Cardiac muscle cell (in vitro differentiated cells and primary cell): Measurements from ENCODE around the gene PDIA2. TPM values are rescaled to one million over a fixed set of nuclear protein-coding genes. Genes with fewer than 3 reads are reported as not detected.

Source experiments
- DNase-seq, 2 donors: peaks; one replicate each; pipeline versions ENCODE4 v3.0.0 to v3.0.0-alpha.2; 2010 to 2017; ENCODE audit warnings: low read depth in 1 of 2, low spot score in 1 of 2
- H3K27ac ChIP-seq: fragments of 200-600 bp; sonication (generic); 2 replicates; pipeline ENCODE4 v1.5.1; 2016
- H3K27me3 ChIP-seq: fragments of 200-600 bp; sonication (generic); 2 replicates; pipeline ENCODE4 v1.6.0; 2016; ENCODE audit warnings: control low read depth
- H3K36me3 ChIP-seq: fragments of 200-600 bp; sonication (generic); 2 replicates; pipeline ENCODE4 v1.5.1; 2016; ENCODE audit warnings: control low read depth
- H3K4me1 ChIP-seq: fragments of 200-600 bp; sonication (generic); 2 replicates; pipeline ENCODE4 v1.8.1; 2017; ENCODE audit warnings: low read depth, mild to moderate bottlenecking, mixed run types
- H3K4me3 ChIP-seq: fragments of 200-600 bp; sonication (generic); 2 replicates; pipeline ENCODE4 v1.5.1; 2016; ENCODE audit warnings: mild to moderate bottlenecking
- H3K9me3 ChIP-seq: fragments of 200-600 bp; sonication (generic); 2 replicates; pipeline ENCODE4 v1.5.1; 2017; ENCODE audit warnings: low read depth, mild to moderate bottlenecking, control low read depth
- CTCF ChIP-seq: IDR thresholded peaks from 2 replicates; pipeline ENCODE4 v1.5.1; 2012; ENCODE audit warnings: low read depth, mild to moderate bottlenecking, low read length
- polyA plus RNA-seq: library from polyadenylated mRNA; unstranded; fragments of >200 nt; fragmentation: Nextera tagmentation; extraction: Ambion mirVana; gene quantifications from 2 replicates; pipeline ENCODE4 v1.2.1, GENCODE V29; 2016
- total RNA-seq: library from RNA; depleted of rRNA; stranded (reverse); fragments of >200 nt; gene quantifications from 2 replicates; pipeline ENCODE4 v1.2.3, GENCODE V29; 2016

Gene PDIA2
- total and polyA plus RNA-seq, 2 experiments from 2014 or later = 1.7 to 3.2 TPM

- H3K4me3 ChIP-seq = no peak overlapping the region
- no peak for DNase-seq
- no peaks in the 10 kb centered on the region for H3K36me3 ChIP-seq
- H3K27ac ChIP-seq = no peak overlapping the region
- no peaks in the 10 kb centered on the region for H3K27me3 ChIP-seq
- H3K4me1 ChIP-seq = peaks cover 3% of the 10 kb centered on the region
- no peaks in the 10 kb centered on the region for H3K9me3 ChIP-seq
- no peak for TF ChIP-seq CTCF
Observed at GRCh38 chr16:309476-309875, 26.5 kb downstream of the PDIA2 start.

- Histone ChIP-seq H3K9me3 (no peaks in the 10 kb centered on the region), H3K4me3 (no peak overlapping the region), H3K36me3 (no peaks in the 10 kb centered on the region), H3K4me1 (no peaks in the 10 kb centered on the region), H3K27me3 (no peaks in the 10 kb centered on the region), H3K27ac (no peak overlapping the region)
- no peak for DNase-seq
- TF ChIP-seq CTCF = no peak
Observed at GRCh38 chr16:311725-312124, 28.8 kb downstream of the PDIA2 start.

- TF ChIP-seq CTCF = no peak
- Histone ChIP-seq H3K4me1 (peaks cover 2% of the 10 kb centered on the region), H3K27ac (no peak overlapping the region), H3K27me3 (no peaks in the 10 kb centered on the region), H3K9me3 (no peaks in the 10 kb centered on the region), H3K4me3 (no peak overlapping the region), H3K36me3 (no peaks in the 10 kb centered on the region)
- no peak for DNase-seq
Observed at GRCh38 chr16:314351-314750, 31.4 kb downstream of the PDIA2 start.

- Histone ChIP-seq H3K4me1 (peaks cover 2% of the 10 kb centered on the region), H3K36me3 (no peaks in the 10 kb centered on the region), H3K9me3 (no peaks in the 10 kb centered on the region), H3K4me3 (no peak overlapping the region), H3K27ac (no peak overlapping the region), H3K27me3 (no peaks in the 10 kb centered on the region)
- no peak for TF ChIP-seq CTCF
- no peak for DNase-seq
Observed at GRCh38 chr16:314795-315299, 31.9 kb downstream of the PDIA2 start.

- DNase-seq = no peak
- H3K9me3 ChIP-seq = no peaks in the 10 kb centered on the region
- no peak overlapping the region for H3K4me3 ChIP-seq
- no peak overlapping the region for H3K27ac ChIP-seq
- H3K4me1 ChIP-seq = peaks cover 2% of the 10 kb centered on the region
- no peaks in the 10 kb centered on the region for H3K27me3 ChIP-seq
- no peaks in the 10 kb centered on the region for H3K36me3 ChIP-seq
- TF ChIP-seq CTCF = no peak
Observed at GRCh38 chr16:316741-317464, 33.9 kb downstream of the PDIA2 start.
